Measurements from ENCODE around the gene YPEL2.

DNA sequence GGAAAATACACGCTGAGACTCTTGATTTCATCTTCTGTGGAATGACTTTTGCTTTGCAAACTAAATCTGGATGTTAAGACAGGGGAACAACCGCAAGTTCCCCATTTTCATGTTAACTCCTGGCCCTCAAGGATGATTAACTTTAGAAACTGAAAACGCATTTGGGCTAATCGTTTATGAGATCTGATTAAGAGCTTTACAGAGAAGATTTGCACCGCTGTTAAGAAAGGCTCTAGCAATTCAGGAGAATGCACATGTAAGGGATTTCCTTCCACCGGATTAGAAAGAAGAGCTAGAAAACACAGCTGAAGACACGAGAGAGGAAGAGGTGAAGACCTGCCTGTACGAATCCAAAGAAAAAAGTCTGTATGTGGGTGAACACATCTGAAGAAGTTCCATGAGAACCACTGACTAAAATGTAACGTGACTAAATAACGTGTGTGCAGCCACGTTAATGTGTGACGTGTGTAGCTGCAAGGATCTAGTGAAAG lies 106.4 kb downstream of the YPEL2 start:
- TF ChIP-seq CTCF (IDR thresholded peaks at IDR 0.05) (no peak), EZH2 (IDR thresholded peaks at IDR 0.05; ENCODE audit: borderline replicate concordance, insufficient read depth, low read depth, low read length, poor library complexity, severe bottlenecking) (no peak)

All from B cell (primary cell).